Activated naive CD4-positive, alpha-beta T cell treated with anti-CD3 and anti-CD28 coated beads, Interleukin-2, amount 50 U/mL, for 24 hours (primary cell): Measurements from ENCODE around the gene SCFD2.

Experiments used
- H3K27ac Mint-ChIP-seq: one replicate; pipeline ENCODE4 v1.8.0; 2021; ENCODE audit warnings: mild to moderate bottlenecking, mixed read lengths
- H3K27me3 Mint-ChIP-seq: one replicate; pipeline ENCODE4 v1.8.0; 2021; ENCODE audit warnings: mixed read lengths
- H3K36me3 Mint-ChIP-seq: one replicate; pipeline ENCODE4 v1.8.0; 2021; ENCODE audit warnings: mixed read lengths
- H3K4me1 Mint-ChIP-seq: one replicate; pipeline ENCODE4 v1.8.0; 2021; ENCODE audit warnings: mixed read lengths
- H3K4me3 Mint-ChIP-seq: one replicate; pipeline ENCODE4 v1.8.0; 2021; ENCODE audit warnings: mild to moderate bottlenecking, mixed read lengths
- H3K9me3 Mint-ChIP-seq: one replicate; pipeline ENCODE4 v1.8.0; 2021; ENCODE audit warnings: mixed read lengths

SCFD2 gene

GRCh38 chr4:52883707-52884669 is 481.9 kb downstream of the SCFD2 start:
- Mint-ChIP-seq H3K9me3 (no peaks in the 10 kb centered on the region), H3K27ac (no peak overlapping the region), H3K4me1 (no peaks in the 10 kb centered on the region), H3K36me3 (peaks cover 36% of the 10 kb centered on the region), H3K4me3 (no peak overlapping the region), H3K27me3 (no peaks in the 10 kb centered on the region)

GRCh38 chr4:52883183-52883621 is 482.7 kb downstream of the SCFD2 start:
- Mint-ChIP-seq H3K27ac (no peak overlapping the region), H3K4me3 (no peak overlapping the region), H3K4me1 (peaks cover under 1% of the 10 kb centered on the region), H3K9me3 (no peaks in the 10 kb centered on the region), H3K36me3 (peaks cover 32% of the 10 kb centered on the region), H3K27me3 (no peaks in the 10 kb centered on the region)

- Mint-ChIP-seq H3K27ac (no peak overlapping the region), H3K36me3 (peaks cover 32% of the 10 kb centered on the region), H3K4me3 (no peak overlapping the region), H3K4me1 (peaks cover 16% of the 10 kb centered on the region), H3K27me3 (no peaks in the 10 kb centered on the region), H3K9me3 (no peaks in the 10 kb centered on the region)
These were observed 484.9 kb downstream of the SCFD2 start for GRCh38 chr4:52880994-52881393.

GRCh38 chr4:52879471-52879870 is 486.4 kb downstream of the SCFD2 start:
- H3K27me3 Mint-ChIP-seq, result no peaks in the 10 kb centered on the region
- peaks cover 30% of the 10 kb centered on the region for H3K36me3 Mint-ChIP-seq
- peaks cover 18% of the 10 kb centered on the region for H3K4me1 Mint-ChIP-seq

GRCh38 chr4:52877694-52878093 is 488.2 kb downstream of the SCFD2 start:
- no peak overlapping the region for H3K27ac Mint-ChIP-seq
- peaks cover 18% of the 10 kb centered on the region for H3K4me1 Mint-ChIP-seq
- H3K36me3 Mint-ChIP-seq, result peaks cover 29% of the 10 kb centered on the region
- H3K27me3 Mint-ChIP-seq, result no peaks in the 10 kb centered on the region
- H3K4me3 Mint-ChIP-seq, result no peak overlapping the region
- H3K9me3 Mint-ChIP-seq, result no peaks in the 10 kb centered on the region

More at GRCh38 chr4:52879471-52879870, 486.4 kb downstream of the SCFD2 start:
- Mint-ChIP-seq H3K4me3 (no peak overlapping the region), H3K27ac (no peak overlapping the region), H3K9me3 (no peaks in the 10 kb centered on the region)

- peaks cover 30% of the 10 kb centered on the region for H3K36me3 Mint-ChIP-seq
- H3K4me1 Mint-ChIP-seq, result peaks cover 18% of the 10 kb centered on the region
- no peaks in the 10 kb centered on the region for H3K27me3 Mint-ChIP-seq
- H3K27ac Mint-ChIP-seq, result no peak overlapping the region
- H3K4me3 Mint-ChIP-seq, result no peak overlapping the region
- H3K9me3 Mint-ChIP-seq, result no peaks in the 10 kb centered on the region
These were observed 488.8 kb downstream of the SCFD2 start for GRCh38 chr4:52877036-52877435.

- Mint-ChIP-seq H3K27me3 (no peaks in the 10 kb centered on the region), H3K27ac (no peak overlapping the region), H3K36me3 (peaks cover 24% of the 10 kb centered on the region)
These were observed 489.8 kb downstream of the SCFD2 start for GRCh38 chr4:52876069-52876468.

GRCh38 chr4:52874948-52875347 is 490.9 kb downstream of the SCFD2 start:
- Mint-ChIP-seq H3K4me1 (peaks cover 18% of the 10 kb centered on the region), H3K36me3 (peaks cover 24% of the 10 kb centered on the region), H3K27me3 (no peaks in the 10 kb centered on the region), H3K4me3 (no peak overlapping the region), H3K27ac (no peak overlapping the region), H3K9me3 (no peaks in the 10 kb centered on the region)

More at GRCh38 chr4:52876069-52876468, 489.8 kb downstream of the SCFD2 start:
- H3K4me3 Mint-ChIP-seq, result no peak overlapping the region
- no peaks in the 10 kb centered on the region for H3K9me3 Mint-ChIP-seq
- peaks cover 18% of the 10 kb centered on the region for H3K4me1 Mint-ChIP-seq

GRCh38 chr4:52873861-52874343 is 492.0 kb downstream of the SCFD2 start:
- Mint-ChIP-seq H3K27me3 (no peaks in the 10 kb centered on the region), H3K4me1 (peaks cover 18% of the 10 kb centered on the region), H3K4me3 (no peak overlapping the region), H3K36me3 (peaks cover 22% of the 10 kb centered on the region), H3K9me3 (no peaks in the 10 kb centered on the region), H3K27ac (no peak overlapping the region)

GRCh38 chr4:52873191-52873590 is 492.7 kb downstream of the SCFD2 start:
- H3K4me1 Mint-ChIP-seq, result peaks cover 18% of the 10 kb centered on the region
- H3K9me3 Mint-ChIP-seq, result no peaks in the 10 kb centered on the region
- H3K27ac Mint-ChIP-seq, result no peak overlapping the region
- H3K4me3 Mint-ChIP-seq, result no peak overlapping the region
- peaks cover 20% of the 10 kb centered on the region for H3K36me3 Mint-ChIP-seq
- H3K27me3 Mint-ChIP-seq, result no peaks in the 10 kb centered on the region

- H3K27me3 Mint-ChIP-seq, result no peaks in the 10 kb centered on the region
- H3K36me3 Mint-ChIP-seq, result peaks cover 11% of the 10 kb centered on the region
- no peaks in the 10 kb centered on the region for H3K4me1 Mint-ChIP-seq
- H3K9me3 Mint-ChIP-seq, result no peaks in the 10 kb centered on the region
- H3K27ac Mint-ChIP-seq, result no peak overlapping the region
- no peak overlapping the region for H3K4me3 Mint-ChIP-seq
These were observed 495.6 kb downstream of the SCFD2 start for GRCh38 chr4:52870225-52870624.

GRCh38 chr4:52869656-52870055 is 496.2 kb downstream of the SCFD2 start:
- peaks cover 11% of the 10 kb centered on the region for H3K36me3 Mint-ChIP-seq
- no peak overlapping the region for H3K27ac Mint-ChIP-seq
- no peak overlapping the region for H3K4me3 Mint-ChIP-seq
- no peaks in the 10 kb centered on the region for H3K27me3 Mint-ChIP-seq
- no peaks in the 10 kb centered on the region for H3K9me3 Mint-ChIP-seq
- H3K4me1 Mint-ChIP-seq, result no peaks in the 10 kb centered on the region

- H3K4me1 Mint-ChIP-seq, result no peaks in the 10 kb centered on the region
- H3K36me3 Mint-ChIP-seq, result peaks cover 11% of the 10 kb centered on the region
These were observed 496.7 kb downstream of the SCFD2 start for GRCh38 chr4:52869196-52869595.

GRCh38 chr4:52868133-52868532 is 497.7 kb downstream of the SCFD2 start:
- Mint-ChIP-seq H3K4me3 (no peak overlapping the region), H3K9me3 (no peaks in the 10 kb centered on the region), H3K27ac (no peak overlapping the region), H3K36me3 (peaks cover 8% of the 10 kb centered on the region), H3K4me1 (no peaks in the 10 kb centered on the region), H3K27me3 (peaks cover 5% of the 10 kb centered on the region)

More at GRCh38 chr4:52869196-52869595, 496.7 kb downstream of the SCFD2 start:
- H3K27me3 Mint-ChIP-seq, result peaks cover under 1% of the 10 kb centered on the region
- no peak overlapping the region for H3K4me3 Mint-ChIP-seq
- H3K27ac Mint-ChIP-seq, result no peak overlapping the region
- H3K9me3 Mint-ChIP-seq, result no peaks in the 10 kb centered on the region

- Mint-ChIP-seq H3K4me3 (no peak overlapping the region), H3K36me3 (peaks cover 3% of the 10 kb centered on the region), H3K4me1 (no peaks in the 10 kb centered on the region), H3K9me3 (no peaks in the 10 kb centered on the region), H3K27ac (no peak overlapping the region), H3K27me3 (peaks cover 5% of the 10 kb centered on the region)
These were observed 498.7 kb downstream of the SCFD2 start for GRCh38 chr4:52867163-52867562.

- Mint-ChIP-seq H3K4me3 (no peak overlapping the region), H3K9me3 (no peaks in the 10 kb centered on the region)
These were observed 499.1 kb downstream of the SCFD2 start for GRCh38 chr4:52866734-52867133.

More at GRCh38 chr4:52866734-52867133, 499.1 kb downstream of the SCFD2 start:
- H3K27me3 Mint-ChIP-seq, result peaks cover 5% of the 10 kb centered on the region
- peaks cover 3% of the 10 kb centered on the region for H3K36me3 Mint-ChIP-seq
- no peak overlapping the region for H3K27ac Mint-ChIP-seq
- H3K4me1 Mint-ChIP-seq, result no peaks in the 10 kb centered on the region
